ENCODE data around the gene TKT.

The TKT gene

DNA sequence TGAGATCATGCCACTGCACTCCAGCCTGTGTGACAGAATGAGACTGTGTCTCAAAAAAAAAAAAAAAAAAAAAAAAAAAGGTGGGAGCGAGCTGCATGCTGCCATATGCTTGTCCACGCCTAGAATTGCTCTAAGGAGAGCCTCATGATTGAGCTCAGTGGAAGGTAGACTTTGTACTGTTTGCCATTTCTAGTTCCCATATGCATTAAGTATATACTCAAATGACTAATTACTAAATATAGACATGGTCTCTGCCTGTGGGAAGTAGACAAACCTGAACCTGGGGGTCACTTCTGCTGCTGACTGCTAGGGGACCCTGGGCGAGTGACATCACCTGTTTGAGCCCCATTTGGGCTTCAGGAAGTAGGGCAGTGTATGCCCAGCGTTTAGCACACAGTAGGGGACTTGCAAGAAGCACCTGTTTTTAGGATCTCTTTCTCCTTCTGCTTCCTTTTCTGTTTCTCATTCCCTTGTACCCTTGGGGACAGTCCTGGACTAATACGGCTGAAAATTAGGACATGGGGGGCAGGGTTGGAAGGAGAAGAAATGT, 67.6 kb downstream of the TKT start:
- DNase-seq (ENCODE audit: low spot score): no peak
- H3K18ac ChIP-seq (ENCODE audit: low read length): no peak overlapping the region
- no peak overlapping the region for H3K27ac ChIP-seq (replicated peaks; ENCODE audit: low read length)

DNA sequence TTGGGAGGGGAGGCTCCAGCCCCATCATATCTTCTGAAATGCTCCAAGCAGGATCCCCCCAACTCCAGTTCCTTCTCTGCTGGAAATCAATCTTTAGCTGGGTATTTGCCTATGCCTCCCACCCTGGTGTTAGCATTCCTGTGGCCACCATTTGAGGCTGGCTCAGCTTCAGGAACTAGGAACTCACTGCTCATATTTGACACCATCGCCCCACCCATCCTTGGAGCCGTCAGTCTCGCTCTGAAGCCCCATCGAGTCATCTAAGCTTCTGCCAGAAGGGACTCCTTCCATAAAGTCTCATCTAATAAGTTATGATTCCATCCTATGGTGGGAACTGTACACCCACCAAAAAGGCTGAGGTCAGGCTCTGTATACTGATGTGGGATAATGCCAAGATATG, 68.4 kb downstream of the TKT start:
- Histone ChIP-seq H3K4me3 (ENCODE audit: low read length in 2 of 2) (no peak overlapping the region), H3K27me3 (ENCODE audit: control insufficient read depth in 3 of 3, insufficient read depth in 3 of 3, low read depth in 1 of 3, low read length in 3 of 3) (peaks cover 0 to 9% (median 0%) of the 10 kb centered on the region in 3 experiments), H3K18ac (ENCODE audit: low read length) (no peak overlapping the region), H2AK5ac (ENCODE audit: low read depth, low read length) (no peak overlapping the region), H3K4ac (ENCODE audit: low read length) (no peak overlapping the region), H2BK12ac (ENCODE audit: low read length) (no peak overlapping the region), H3K4me2 (ENCODE audit: insufficient read depth, low read length, poor library complexity, severe bottlenecking) (no peak overlapping the region), H2BK15ac (ENCODE audit: low read length) (no peak overlapping the region), H2AFZ (ENCODE audit: low read length) (no peak overlapping the region), H3K79me1 (ENCODE audit: low read depth, low read length) (peaks cover 2% of the 10 kb centered on the region), H3K23ac (ENCODE audit: low read depth, low read length, poor library complexity) (no peak overlapping the region), H2BK5ac (ENCODE audit: low read length) (no peak overlapping the region), H4K91ac (ENCODE audit: low read depth, low read length, poor library complexity) (no peak overlapping the region), H3K4me1 (ENCODE audit: control insufficient read depth in 2 of 2, insufficient read depth in 1 of 2, low read depth in 1 of 2, low read length in 2 of 2) (peaks cover 3 to 4% of the 10 kb centered on the region in 2 donors), H3K9ac (ENCODE audit: low read depth, low read length, poor library complexity) (no peak overlapping the region), H4K8ac (ENCODE audit: low read depth, low read length) (no peak overlapping the region), H3K27ac (replicated peaks; ENCODE audit: low read length) (no peak overlapping the region), H3K36me3 (replicated peaks in 1 of 2; ENCODE audit: control insufficient read depth in 2 of 2, insufficient read depth in 2 of 2, low read length in 2 of 2) (peaks cover 0 to 8% of the 10 kb centered on the region in 2 donors), H2BK120ac (ENCODE audit: low read depth, low read length) (no peak overlapping the region), H3K14ac (ENCODE audit: low read length) (no peak overlapping the region), H3K9me3 (replicated peaks in 1 of 2; ENCODE audit: control insufficient read depth in 2 of 2, insufficient read depth in 1 of 2, low read depth in 1 of 2, low read length in 2 of 2) (no peaks in the 10 kb centered on the region)
- DNase-seq (ENCODE audit: low spot score): no peak
- no CpG with 5 or more reads among the region's 4 CpGs for WGBS, 2 donors (ENCODE audit: extremely low coverage in 2 of 2, insufficient read length in 2 of 2, insufficient replicate concordance in 1 of 2)

More for the DNA sequence above, 67.6 kb downstream of the TKT start:
- no peak overlapping the region for H3K9ac ChIP-seq (ENCODE audit: low read depth, low read length, poor library complexity)
- no peak overlapping the region for H2BK5ac ChIP-seq (ENCODE audit: low read length)
- no peak overlapping the region for H3K23ac ChIP-seq (ENCODE audit: low read depth, low read length, poor library complexity)
- peaks cover 0 to 8% of the 10 kb centered on the region in 2 donors for H3K36me3 ChIP-seq (replicated peaks in 1 of 2; ENCODE audit: control insufficient read depth in 2 of 2, insufficient read depth in 2 of 2, low read length in 2 of 2)
- no peak overlapping the region for H3K14ac ChIP-seq (ENCODE audit: low read length)
- H3K4me1 ChIP-seq (ENCODE audit: control insufficient read depth in 2 of 2, insufficient read depth in 1 of 2, low read depth in 1 of 2, low read length in 2 of 2): peaks cover 0 to under 1% of the 10 kb centered on the region in 2 donors
- H3K27me3 ChIP-seq (ENCODE audit: control insufficient read depth in 3 of 3, insufficient read depth in 3 of 3, low read depth in 1 of 3, low read length in 3 of 3): peaks cover 0 to 6% (median 0%) of the 10 kb centered on the region in 3 experiments
- H2AK5ac ChIP-seq (ENCODE audit: low read depth, low read length): no peak overlapping the region
- WGBS, 2 donors (ENCODE audit: extremely low coverage in 2 of 2, insufficient read length in 2 of 2, insufficient replicate concordance in 1 of 2): no CpG with 5 or more reads among the region's 5 CpGs
- no peak overlapping the region for H2AFZ ChIP-seq (ENCODE audit: low read length)
- H4K91ac ChIP-seq (ENCODE audit: low read depth, low read length, poor library complexity): no peak overlapping the region
- no peak overlapping the region for H2BK15ac ChIP-seq (ENCODE audit: low read length)
- no peak overlapping the region for H3K4me3 ChIP-seq (ENCODE audit: low read length in 2 of 2)
- no peaks in the 10 kb centered on the region for H3K9me3 ChIP-seq (replicated peaks in 1 of 2; ENCODE audit: control insufficient read depth in 2 of 2, insufficient read depth in 1 of 2, low read depth in 1 of 2, low read length in 2 of 2)
- no peak overlapping the region for H2BK12ac ChIP-seq (ENCODE audit: low read length)
- no peak overlapping the region for H3K4ac ChIP-seq (ENCODE audit: low read length)
- H4K8ac ChIP-seq (ENCODE audit: low read depth, low read length): no peak overlapping the region
- H3K79me1 ChIP-seq (ENCODE audit: low read depth, low read length): peaks cover 2% of the 10 kb centered on the region
- H3K4me2 ChIP-seq (ENCODE audit: insufficient read depth, low read length, poor library complexity, severe bottlenecking): no peak overlapping the region
- no peak overlapping the region for H2BK120ac ChIP-seq (ENCODE audit: low read depth, low read length)

DNA sequence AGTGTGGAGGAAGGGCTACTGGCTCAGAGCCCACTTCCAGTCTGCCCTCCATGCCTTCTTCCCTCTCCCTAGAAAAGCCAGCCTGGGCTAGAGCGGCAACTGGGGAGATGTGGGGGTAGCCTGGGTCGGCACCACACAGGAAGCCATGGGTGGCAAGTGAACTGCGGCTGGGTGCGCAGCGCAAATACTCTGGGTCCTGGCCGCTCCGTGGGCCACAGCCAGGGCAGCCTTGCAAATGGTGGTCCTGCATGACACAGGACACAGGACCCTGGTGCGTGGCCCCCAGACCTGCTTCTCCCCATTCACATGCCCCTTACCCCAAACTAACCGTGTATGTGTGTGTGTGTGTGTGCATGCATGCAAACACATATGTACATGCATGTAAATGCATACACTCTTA, 69.1 kb downstream of the TKT start:
- WGBS, 2 donors (ENCODE audit: extremely low coverage in 2 of 2, insufficient read length in 2 of 2, insufficient replicate concordance in 1 of 2): no CpG with 5 or more reads among the region's 9 CpGs
- peaks cover 0 to 8% of the 10 kb centered on the region in 2 donors for H3K36me3 ChIP-seq (replicated peaks in 1 of 2; ENCODE audit: control insufficient read depth in 2 of 2, insufficient read depth in 2 of 2, low read length in 2 of 2)
- no peak for DNase-seq (ENCODE audit: low spot score)
- H3K27me3 ChIP-seq (ENCODE audit: control insufficient read depth in 3 of 3, insufficient read depth in 3 of 3, low read depth in 1 of 3, low read length in 3 of 3): peaks cover 0 to 9% (median 0%) of the 10 kb centered on the region in 3 experiments
- peaks cover 3 to 4% of the 10 kb centered on the region in 2 donors for H3K4me1 ChIP-seq (ENCODE audit: control insufficient read depth in 2 of 2, insufficient read depth in 1 of 2, low read depth in 1 of 2, low read length in 2 of 2)
- no peak overlapping the region for H4K91ac ChIP-seq (ENCODE audit: low read depth, low read length, poor library complexity)
- H3K9me3 ChIP-seq (replicated peaks in 1 of 2; ENCODE audit: control insufficient read depth in 2 of 2, insufficient read depth in 1 of 2, low read depth in 1 of 2, low read length in 2 of 2): no peaks in the 10 kb centered on the region
- no peak overlapping the region for H2BK120ac ChIP-seq (ENCODE audit: low read depth, low read length)
- no peak overlapping the region for H2BK15ac ChIP-seq (ENCODE audit: low read length)
- no peak overlapping the region for H2AK5ac ChIP-seq (ENCODE audit: low read depth, low read length)
- H3K4me2 ChIP-seq (ENCODE audit: insufficient read depth, low read length, poor library complexity, severe bottlenecking): no peak overlapping the region
- no peak overlapping the region for H2BK12ac ChIP-seq (ENCODE audit: low read length)
- no peak overlapping the region for H3K14ac ChIP-seq (ENCODE audit: low read length)
- H3K18ac ChIP-seq (ENCODE audit: low read length): no peak overlapping the region
- H3K23ac ChIP-seq (ENCODE audit: low read depth, low read length, poor library complexity): no peak overlapping the region
- H3K4me3 ChIP-seq (ENCODE audit: low read length in 2 of 2): peak overlapping the region in 1 of 2 donors; percentile 39
- no peak overlapping the region for H3K4ac ChIP-seq (ENCODE audit: low read length)
- H2AFZ ChIP-seq (ENCODE audit: low read length): no peak overlapping the region
- H4K8ac ChIP-seq (ENCODE audit: low read depth, low read length): no peak overlapping the region
- H3K9ac ChIP-seq (ENCODE audit: low read depth, low read length, poor library complexity): no peak overlapping the region
- H3K79me1 ChIP-seq (ENCODE audit: low read depth, low read length): peaks cover 2% of the 10 kb centered on the region
- no peak overlapping the region for H2BK5ac ChIP-seq (ENCODE audit: low read length)
- H3K27ac ChIP-seq (replicated peaks; ENCODE audit: low read length): no peak overlapping the region

DNA sequence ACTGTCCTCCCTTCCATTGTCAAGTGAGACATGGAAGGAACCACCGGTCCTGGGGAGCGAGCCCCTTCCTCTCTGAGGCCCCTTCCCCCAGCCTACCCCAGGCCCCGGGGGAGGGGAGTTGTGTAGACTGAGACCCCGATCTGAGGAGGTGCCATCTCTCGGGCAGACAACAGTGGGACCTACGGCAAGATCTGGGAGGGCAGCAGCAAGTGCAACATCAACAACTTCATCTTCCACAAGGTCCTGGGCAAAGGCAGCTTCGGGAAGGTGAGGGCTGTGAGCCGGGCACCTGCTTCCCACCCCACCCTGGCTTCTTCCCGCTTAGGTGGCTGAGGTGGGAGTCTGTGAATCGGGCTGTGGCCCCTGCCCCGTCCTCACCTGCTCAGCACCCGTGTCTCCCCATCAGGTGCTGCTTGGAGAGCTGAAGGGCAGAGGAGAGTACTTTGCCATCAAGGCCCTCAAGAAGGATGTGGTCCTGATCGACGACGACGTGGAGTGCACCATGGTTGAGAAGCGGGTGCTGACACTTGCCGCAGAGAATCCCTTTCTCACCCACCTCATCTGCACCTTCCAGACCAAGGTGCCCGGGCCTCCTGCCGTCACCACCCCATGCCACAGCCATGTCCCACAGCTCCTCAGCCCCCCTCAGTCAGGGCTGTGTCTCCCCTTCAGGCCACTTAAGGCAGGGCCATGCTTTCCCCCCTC, 69.9 kb downstream of the TKT start:
- Histone ChIP-seq H3K27me3 (ENCODE audit: control insufficient read depth in 3 of 3, insufficient read depth in 3 of 3, low read depth in 1 of 3, low read length in 3 of 3) (peaks cover 0 to 9% (median 0%) of the 10 kb centered on the region in 3 experiments), H3K23ac (ENCODE audit: low read depth, low read length, poor library complexity) (peak overlapping the region; percentile 23), H3K27ac (replicated peaks; ENCODE audit: low read length) (no peak overlapping the region), H3K4me3 (ENCODE audit: low read length in 2 of 2) (peak overlapping the region in 1 of 2 donors; percentile 39), H2BK5ac (ENCODE audit: low read length) (no peak overlapping the region), H3K4me1 (ENCODE audit: control insufficient read depth in 2 of 2, insufficient read depth in 1 of 2, low read depth in 1 of 2, low read length in 2 of 2) (peaks cover 3 to 4% of the 10 kb centered on the region in 2 donors), H2AK5ac (ENCODE audit: low read depth, low read length) (peak overlapping the region; percentile 29), H4K91ac (ENCODE audit: low read depth, low read length, poor library complexity) (no peak overlapping the region), H3K14ac (ENCODE audit: low read length) (no peak overlapping the region), H3K4ac (ENCODE audit: low read length) (no peak overlapping the region), H3K9me3 (replicated peaks in 1 of 2; ENCODE audit: control insufficient read depth in 2 of 2, insufficient read depth in 1 of 2, low read depth in 1 of 2, low read length in 2 of 2) (no peaks in the 10 kb centered on the region), H3K36me3 (replicated peaks in 1 of 2; ENCODE audit: control insufficient read depth in 2 of 2, insufficient read depth in 2 of 2, low read length in 2 of 2) (peaks cover 0 to 13% of the 10 kb centered on the region in 2 donors), H2BK120ac (ENCODE audit: low read depth, low read length) (no peak overlapping the region), H3K79me1 (ENCODE audit: low read depth, low read length) (peaks cover 2% of the 10 kb centered on the region), H2BK15ac (ENCODE audit: low read length) (no peak overlapping the region), H3K18ac (ENCODE audit: low read length) (no peak overlapping the region), H3K4me2 (ENCODE audit: insufficient read depth, low read length, poor library complexity, severe bottlenecking) (no peak overlapping the region), H2BK12ac (ENCODE audit: low read length) (no peak overlapping the region), H4K8ac (ENCODE audit: low read depth, low read length) (no peak overlapping the region), H3K9ac (ENCODE audit: low read depth, low read length, poor library complexity) (no peak overlapping the region), H2AFZ (ENCODE audit: low read length) (no peak overlapping the region)
- no peak for DNase-seq (ENCODE audit: low spot score)
- no CpG with 5 or more reads among the region's 20 CpGs for WGBS, 2 donors (ENCODE audit: extremely low coverage in 2 of 2, insufficient read length in 2 of 2, insufficient replicate concordance in 1 of 2)
